ENCODE data around the gene ALDH1L2. TPM values are rescaled to one million over a fixed set of nuclear protein-coding genes. Genes with fewer than 3 reads are reported as not detected.

Gene ALDH1L2
- total RNA-seq, 1 experiment from 2014 or later: 1.9 TPM

- no peak for TF ChIP-seq CTCF (conservative IDR thresholded peaks at IDR 0.05)
- Histone ChIP-seq H3K14ac (ENCODE audit: insufficient read depth, low read length) (no peak overlapping the region), H3K18ac (ENCODE audit: insufficient read length, low read depth, low read length) (no peak overlapping the region), H4K20me1 (ENCODE audit: control insufficient read depth, insufficient read depth, insufficient read length) (no peaks in the 10 kb centered on the region), H3K79me2 (ENCODE audit: insufficient read depth, low read length) (no peaks in the 10 kb centered on the region), H3K23me2 (ENCODE audit: insufficient read length, low read depth, low read length, poor library complexity, severe bottlenecking) (peaks cover 8% of the 10 kb centered on the region), H2BK15ac (ENCODE audit: low read depth, low read length) (no peak overlapping the region), H2BK5ac (ENCODE audit: insufficient read length, low read length) (no peak overlapping the region), H2BK20ac (ENCODE audit: low read depth, low read length, poor library complexity, severe bottlenecking) (no peak overlapping the region), H2AFZ (ENCODE audit: low read length) (peak overlapping the region; percentile 14), H4K5ac (ENCODE audit: insufficient read length, low read depth, low read length) (no peak overlapping the region), H2AK5ac (ENCODE audit: insufficient read length, low read length) (no peak overlapping the region), H3K79me1 (ENCODE audit: insufficient read depth, low read depth, low read length, poor library complexity, severe bottlenecking) (no peaks in the 10 kb centered on the region), H2BK120ac (ENCODE audit: low read depth, low read length, poor library complexity, severe bottlenecking) (no peak overlapping the region), H3K23ac (ENCODE audit: insufficient read length, low read depth, low read length) (no peak overlapping the region), H2BK12ac (ENCODE audit: insufficient read length, low read depth, low read length) (no peak overlapping the region), H3K4ac (ENCODE audit: low read depth, low read length) (no peak overlapping the region), H3T11ph (ENCODE audit: low read length) (no peak overlapping the region), H3K9me3 (ENCODE audit: control insufficient read depth, low read depth, low read length) (no peaks in the 10 kb centered on the region), H3K56ac (ENCODE audit: insufficient read length, low read depth, low read length) (no peak overlapping the region), H4K8ac (replicated peaks; ENCODE audit: insufficient read length, low read depth, low read length) (no peak overlapping the region), H3K9ac (ENCODE audit: extremely low read depth, insufficient read length, low read length) (peak overlapping the region; percentile 5), H3K27ac (ENCODE audit: insufficient read length, low read depth, low read length) (no peak overlapping the region), H4K91ac (ENCODE audit: insufficient read length, low read depth, low read length) (no peak overlapping the region), H3K4me2 (ENCODE audit: insufficient read depth, insufficient read length, low read length) (peak overlapping the region; percentile 78), H3K27me3 (ENCODE audit: insufficient read depth, low read length) (no peaks in the 10 kb centered on the region), H3K4me1 (ENCODE audit: insufficient read depth, low read length) (no peaks in the 10 kb centered on the region; the same call in 1 of the 2 replicates)
- Mint-ChIP-seq H3K27me3 (ENCODE audit: low read depth) (peaks cover 17% of the 10 kb centered on the region), H3K9me3 (peaks cover 1 to 7% of the 10 kb centered on the region in 2 experiments; a peak in 3 of 5 replicates), H3K4me3 (peak overlapping the region; percentile 71 to 93), H3K4me1 (peaks cover 18% of the 10 kb centered on the region in 2 experiments), H3K36me3 (ENCODE audit: insufficient read depth in 1 of 3, low read depth in 3 of 3) (peaks cover 0 to 6% (median 1%) of the 10 kb centered on the region in 3 experiments; a peak in 1 of 7 replicates), H3K27ac (peak overlapping the region in 2 of 3 experiments; percentile 32 to 37; a peak in 3 of 7 replicates)
- DNase-seq: peak; percentile 46
- no CpG with 5 or more reads among the region's 18 CpGs for WGBS (ENCODE audit: extremely low coverage, insufficient read length, low lambda C conversion rate)
Observed at GRCh38 chr12:105083551-105084105, 630 bp downstream of the ALDH1L2 start.

All from H9 (cell line).